ENCODE results near the gene NAMPT.

GRCh38 chr7:106313456-106313901, 28.7 kb upstream of the NAMPT start:
- no peak for TF ChIP-seq CTCF (IDR thresholded peaks at IDR 0.05)
- no peak for TF ChIP-seq POLR2A (IDR thresholded peaks at IDR 0.05)

Data from heart left ventricle (tissue), 13 donors.